Epidermal melanocyte (primary cell): ENCODE data around the gene LRRN2.

Experiments used
- DNase-seq: peaks from one replicate; pipeline ENCODE4 v3.0.0; 2011; ENCODE audit warnings: low spot score; ENCODE audit not compliant: insufficient read length

The LRRN2 gene

DNA sequence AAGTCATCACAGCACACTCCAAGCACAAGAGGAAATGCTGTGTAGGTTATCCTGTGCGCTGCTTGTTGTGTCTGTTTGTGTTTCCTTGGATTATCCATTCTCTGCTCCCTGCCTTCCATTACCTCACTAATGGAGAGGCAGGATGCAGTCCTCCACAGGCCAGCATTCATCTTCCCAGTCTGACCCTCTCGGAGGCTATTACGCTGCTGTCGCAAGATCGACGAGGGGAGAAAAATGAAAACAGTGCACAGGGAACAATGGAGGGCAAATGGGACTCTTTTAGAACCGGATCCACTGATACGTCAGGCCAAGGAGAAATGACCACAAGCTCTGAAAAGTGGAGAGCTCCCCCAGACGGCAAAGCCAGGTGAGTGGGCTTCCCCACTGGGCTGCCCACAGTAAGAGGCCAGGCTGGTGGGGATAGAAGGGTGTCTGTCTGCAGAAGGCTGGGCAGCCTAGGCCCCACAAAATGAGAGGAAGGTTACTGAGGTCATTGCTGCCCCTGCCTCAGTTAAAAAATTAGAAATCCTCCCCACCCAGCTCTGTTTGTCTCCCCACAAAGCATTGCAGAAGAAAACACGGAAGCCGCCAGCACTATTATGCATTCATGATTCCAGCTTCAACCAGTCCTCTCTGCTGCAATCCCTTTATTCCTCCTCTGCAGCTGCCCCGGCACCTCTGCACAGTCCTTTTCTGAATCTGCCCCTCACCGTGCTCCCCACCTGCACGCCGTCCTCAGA, 21.7 kb downstream of the LRRN2 start:
- no peak for DNase-seq

DNA sequence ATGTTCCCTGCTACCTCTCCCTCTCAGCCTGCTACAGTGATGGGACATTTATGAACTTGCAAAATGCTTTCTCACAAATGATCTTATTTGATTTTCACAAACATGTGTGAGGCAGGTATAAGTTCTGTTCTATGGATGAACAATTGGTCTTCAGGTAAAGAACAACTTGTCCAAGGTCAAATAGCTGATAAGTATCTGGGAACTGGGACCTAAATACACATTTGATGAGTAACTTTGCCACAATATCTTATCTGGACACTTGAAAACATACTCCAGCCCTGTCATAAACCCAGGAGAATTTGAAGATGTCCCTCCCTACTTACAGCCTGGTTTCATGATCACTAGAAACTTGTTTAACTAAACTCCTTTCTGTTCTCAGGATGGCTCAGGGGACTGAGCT, 23.0 kb downstream of the LRRN2 start:
- no peak for DNase-seq

DNA sequence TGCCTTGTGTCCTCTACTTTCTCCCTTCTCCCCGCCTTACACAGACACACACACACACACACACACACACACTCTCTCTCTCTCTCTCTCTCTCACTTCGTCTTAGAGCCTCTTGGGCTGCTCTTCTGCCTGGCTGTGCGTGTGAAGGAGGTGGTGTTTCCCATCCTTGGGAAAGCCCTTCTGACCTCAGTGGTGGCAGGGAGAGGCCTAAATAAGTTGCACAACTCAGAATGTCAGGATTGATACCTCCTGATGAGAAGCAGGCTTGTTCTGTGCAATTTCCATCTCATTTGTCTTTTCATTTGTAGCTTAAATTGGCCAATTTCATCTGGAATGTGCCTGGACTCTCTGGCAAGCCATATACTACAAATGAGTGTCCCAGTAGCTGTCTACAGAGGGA, 25.0 kb downstream of the LRRN2 start:
- DNase-seq = no peak

DNA sequence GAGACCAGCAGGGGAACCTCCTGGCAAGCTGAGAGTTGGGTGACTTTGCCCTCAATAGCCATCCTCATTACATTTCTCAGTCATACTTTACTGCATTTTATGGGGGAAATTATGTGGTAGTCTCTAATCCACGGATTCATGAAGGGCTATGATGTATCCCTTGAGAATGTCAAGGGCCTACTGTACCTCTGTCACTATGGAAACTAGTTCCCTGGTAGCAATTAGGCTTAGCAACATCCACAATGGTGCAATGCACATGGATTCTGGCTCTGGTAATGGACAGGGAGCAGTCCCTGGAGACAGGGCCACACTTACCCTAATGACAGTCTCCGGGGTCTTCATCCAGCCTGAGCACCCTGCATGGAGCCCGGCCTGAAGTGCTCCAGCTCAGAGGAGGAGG, 26.5 kb downstream of the LRRN2 start:
- no peak for DNase-seq

DNA sequence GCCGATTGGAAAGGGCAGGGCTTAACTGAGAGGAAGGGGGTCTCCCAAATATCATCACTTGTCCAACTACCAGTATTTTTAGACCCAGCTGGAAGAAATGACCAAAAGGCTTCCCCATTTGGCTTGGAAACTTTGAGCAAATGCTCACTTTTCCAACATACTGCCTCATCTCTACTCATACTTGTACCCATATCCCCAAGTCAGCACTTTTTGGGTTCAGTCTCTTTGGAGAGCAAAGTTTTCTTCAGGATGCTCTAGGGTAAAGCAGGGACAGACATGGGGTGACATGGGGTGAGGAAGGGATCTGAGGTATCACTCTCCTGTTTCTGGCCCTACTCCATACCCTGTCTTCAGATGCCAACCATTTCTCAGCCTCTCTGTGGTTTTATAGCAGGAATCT, 27.2 kb downstream of the LRRN2 start:
- DNase-seq = no peak

DNA sequence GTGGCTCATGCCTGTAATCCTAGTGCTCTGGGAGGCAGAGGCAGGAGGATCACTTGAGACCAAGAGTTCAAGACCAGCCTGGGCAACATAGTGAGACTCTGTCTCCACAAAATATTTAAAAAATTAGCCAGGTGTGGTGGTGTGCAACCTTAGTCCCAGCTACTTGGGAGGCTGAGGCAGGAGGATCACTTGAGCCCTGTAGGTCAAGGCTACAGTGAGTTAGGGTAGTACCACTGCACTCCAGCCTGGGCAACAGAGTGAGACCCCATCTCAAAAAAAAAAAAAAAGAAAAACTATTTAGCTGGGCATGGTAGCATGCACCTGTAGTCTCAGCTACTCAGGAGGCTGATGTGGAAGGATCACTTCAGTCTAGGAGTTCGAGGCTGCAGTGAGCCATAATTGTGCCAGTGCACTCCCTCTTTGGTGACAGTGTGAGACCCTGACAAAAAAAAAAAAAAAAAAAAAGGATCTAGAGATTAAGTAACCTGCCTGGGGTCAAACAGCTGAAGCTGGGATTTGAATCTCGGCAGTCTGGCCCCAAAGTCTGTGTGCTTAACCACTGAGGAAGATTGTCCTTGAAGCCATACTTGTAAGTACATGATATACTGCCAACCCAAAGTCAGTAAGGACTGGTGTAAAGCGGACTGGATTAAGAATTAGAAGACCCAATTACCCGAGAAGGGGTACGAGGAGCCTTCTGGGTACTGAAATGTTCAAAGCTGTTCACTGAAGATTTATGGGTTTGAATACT, 31.8 kb downstream of the LRRN2 start:
- no peak for DNase-seq

DNA sequence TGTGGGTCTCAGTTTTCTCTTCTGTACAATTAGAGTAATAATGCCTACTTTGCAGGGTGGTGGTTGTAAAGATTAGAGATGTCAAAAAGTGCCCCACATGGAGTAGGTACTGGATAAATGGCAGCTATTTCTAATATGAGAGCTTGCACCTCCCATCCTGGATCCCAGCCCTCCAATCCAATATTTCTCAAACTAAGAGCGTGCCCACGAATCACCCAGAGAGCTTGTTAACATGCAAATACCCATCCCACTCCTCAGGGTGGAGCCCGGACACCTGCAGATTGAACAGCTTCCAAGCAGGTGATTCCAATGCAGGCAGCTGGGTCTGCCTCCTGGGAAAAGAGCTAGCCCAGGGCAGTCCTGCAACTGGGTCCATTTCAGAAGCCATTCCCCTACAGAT, 33.0 kb downstream of the LRRN2 start:
- DNase-seq = no peak

DNA sequence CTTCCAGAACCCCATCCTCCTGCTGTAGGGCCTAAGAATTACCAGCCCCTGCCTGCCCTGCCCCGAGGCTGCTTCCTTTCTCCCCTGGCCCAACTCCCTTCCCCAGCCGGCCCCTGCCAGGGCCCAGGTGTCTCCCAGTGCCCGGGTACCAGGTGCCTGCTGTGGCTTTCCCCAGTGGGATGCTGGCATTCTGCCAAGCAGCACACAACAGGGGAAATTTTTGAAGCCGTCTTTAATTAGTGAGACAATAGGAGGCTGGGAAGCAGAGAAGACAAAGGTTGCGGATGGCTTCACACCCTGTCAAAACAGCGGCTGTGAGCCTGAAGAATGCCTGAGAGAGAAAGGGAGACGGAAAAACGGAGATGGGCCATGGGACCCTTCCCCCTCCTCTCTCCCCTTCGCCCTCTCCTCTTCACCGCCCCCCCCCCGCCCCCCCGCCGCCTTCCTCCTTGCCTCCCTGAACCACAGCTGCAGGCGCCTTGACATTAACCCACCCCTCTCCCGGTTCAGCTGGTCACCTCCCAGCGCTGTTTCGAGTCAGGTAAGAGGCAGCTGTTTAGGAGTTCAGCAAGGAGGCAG, 33.6 kb downstream of the LRRN2 start:
- DNase-seq = no peak

DNA sequence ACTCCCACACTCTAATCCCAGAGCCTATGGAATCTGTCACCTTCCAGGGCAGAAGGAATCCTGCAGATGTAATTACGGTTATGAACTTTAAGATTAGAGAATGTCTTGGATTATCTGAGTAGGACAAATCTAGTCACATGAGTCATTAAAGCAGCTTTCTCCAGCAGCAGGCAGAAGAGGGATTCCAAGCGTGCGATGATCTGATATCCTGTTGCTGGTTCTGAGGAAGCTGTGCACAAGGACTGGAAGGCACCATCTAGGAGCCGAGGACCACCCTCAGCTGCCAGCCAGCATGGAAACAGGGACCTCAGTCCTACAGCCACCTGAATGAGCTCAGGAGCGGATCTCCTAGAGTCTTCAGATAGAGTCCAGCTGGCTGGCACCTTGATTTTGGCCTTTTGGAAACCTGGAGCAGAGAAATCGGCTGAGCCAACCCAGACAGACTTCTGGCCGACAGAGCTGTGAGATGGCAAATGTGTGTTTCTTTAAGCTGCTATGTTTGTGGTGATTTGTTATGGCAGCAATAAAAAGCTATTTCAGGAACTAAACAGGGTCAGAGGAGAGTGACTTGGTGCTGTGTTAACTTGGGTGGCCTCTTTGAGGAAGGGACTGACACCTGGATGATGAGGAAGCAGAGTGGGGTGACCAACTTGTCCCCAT, 34.5 kb downstream of the LRRN2 start:
- no peak for DNase-seq

DNA sequence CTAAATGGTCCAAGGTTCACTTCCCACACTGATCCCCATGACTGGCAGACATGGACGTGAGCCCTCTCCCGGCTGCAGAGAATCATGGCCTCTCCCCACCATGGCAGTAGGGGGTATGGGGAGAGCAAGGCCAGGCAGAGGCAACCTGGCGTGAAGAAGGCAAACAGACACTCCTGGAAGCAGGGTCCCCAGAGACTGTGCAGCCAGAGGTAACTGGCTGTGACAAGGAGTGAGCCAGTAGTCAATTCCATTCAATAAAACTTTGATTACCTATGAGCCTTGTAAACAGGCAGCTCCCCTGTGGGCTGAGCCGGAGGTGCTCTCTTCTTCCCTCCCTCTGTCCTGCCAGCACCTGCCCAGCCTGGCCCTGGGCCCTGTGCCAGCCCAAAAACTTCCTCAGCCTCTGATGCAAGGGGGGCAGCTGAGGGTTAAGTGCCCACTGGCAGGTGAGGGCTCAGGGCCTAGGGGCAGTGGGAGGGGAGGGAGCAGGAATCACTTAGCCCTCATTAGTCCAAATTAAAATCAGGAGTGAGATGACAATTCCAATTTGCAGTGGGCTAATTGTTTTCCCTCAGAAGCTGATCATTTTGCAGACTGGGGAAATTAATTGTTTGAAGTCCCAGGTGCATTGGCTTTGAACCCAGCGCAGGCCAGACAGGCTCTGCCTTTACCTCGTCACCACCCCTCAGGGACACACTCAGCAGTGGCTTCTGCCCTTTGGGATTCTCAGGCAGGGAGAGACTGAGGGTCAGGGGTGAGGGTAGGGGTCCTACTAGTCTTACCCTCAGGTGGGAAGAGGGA, 35.6 kb downstream of the LRRN2 start:
- no peak for DNase-seq

DNA sequence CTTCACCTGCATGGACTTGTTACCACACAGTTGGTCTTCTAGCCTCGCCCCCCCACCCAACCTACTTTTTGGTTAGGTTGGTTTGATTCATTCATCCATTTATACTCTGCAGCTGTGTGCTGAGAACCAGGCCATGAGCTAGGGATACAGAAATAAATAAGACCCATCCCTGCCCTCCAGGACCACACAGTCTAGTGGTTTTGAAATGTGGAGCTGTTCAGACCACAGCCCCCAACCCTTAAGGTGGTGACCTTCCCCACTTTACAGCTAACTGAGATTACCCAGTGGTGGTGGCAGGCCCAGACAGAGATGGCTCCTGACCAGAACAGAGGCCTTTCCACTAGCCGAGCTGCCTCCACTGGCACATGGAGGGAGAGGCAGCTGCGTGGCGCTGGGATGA, 37.0 kb downstream of the LRRN2 start:
- no peak for DNase-seq

DNA sequence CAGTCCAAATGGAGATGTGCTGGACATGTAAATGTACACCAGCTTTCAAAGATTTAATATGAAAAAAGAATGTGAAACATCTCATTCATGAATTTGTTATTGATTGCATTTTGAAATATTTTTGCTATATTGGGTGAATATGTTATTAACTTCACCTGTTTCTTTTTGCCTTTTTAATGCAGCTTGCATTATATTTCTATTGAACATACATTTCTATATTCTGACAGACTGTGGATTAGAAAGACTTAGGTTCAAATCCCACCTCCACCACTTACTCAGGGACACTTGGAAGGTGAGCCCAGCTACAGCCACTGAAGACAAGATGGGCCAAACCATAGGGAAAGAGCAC, 37.8 kb downstream of the LRRN2 start:
- DNase-seq = no peak

DNA sequence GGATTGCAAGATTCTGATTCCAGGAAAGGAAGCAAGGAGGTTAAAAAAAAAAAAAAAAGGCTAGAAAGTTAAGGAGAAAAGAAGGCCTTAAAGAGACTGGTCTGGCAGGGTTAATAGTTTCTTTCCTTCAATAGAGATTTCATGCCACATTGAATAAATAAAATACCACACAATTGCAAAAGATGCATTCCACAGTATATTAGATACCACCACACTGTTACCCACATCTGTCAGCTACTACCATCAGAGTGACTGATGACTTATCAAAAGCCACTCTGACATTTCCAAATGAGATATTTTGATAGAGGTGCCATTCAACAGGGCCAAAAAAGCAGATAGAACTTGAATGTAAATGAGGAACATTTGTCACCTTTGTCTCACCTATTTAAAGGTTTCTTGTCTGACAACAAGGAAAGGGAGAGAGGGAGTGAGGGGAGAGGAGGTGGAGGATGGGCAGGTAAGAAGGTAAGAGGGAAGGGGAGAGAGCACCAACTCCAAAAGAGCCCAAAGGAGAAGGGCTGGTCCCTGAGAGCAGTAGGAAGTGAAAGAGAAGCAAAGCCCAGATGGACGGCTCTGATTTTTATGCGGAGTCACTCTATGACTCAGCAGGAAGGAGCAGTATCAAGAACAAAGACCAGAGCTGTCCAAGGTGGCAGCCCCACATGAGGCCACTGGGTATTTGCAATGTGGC, 38.3 kb downstream of the LRRN2 start:
- DNase-seq = no peak

DNA sequence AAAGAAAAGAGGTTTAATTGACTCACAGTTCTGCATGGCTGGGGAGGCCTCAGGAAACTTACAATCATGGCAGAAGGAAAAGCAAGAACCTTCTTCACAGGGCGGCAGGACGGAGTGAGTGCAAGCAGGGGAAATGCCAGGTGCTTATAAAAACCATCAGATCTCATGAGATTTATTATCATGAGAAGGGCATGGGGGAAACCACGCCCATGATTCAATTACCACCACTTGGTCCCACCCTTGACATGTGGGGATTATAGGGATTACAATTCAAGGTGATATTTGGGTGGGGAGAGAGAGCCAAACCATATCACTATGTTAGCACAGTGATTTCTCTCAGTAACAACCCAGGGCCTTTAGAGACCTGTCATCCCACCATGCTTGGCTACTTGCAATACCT, 39.9 kb downstream of the LRRN2 start:
- no peak for DNase-seq

DNA sequence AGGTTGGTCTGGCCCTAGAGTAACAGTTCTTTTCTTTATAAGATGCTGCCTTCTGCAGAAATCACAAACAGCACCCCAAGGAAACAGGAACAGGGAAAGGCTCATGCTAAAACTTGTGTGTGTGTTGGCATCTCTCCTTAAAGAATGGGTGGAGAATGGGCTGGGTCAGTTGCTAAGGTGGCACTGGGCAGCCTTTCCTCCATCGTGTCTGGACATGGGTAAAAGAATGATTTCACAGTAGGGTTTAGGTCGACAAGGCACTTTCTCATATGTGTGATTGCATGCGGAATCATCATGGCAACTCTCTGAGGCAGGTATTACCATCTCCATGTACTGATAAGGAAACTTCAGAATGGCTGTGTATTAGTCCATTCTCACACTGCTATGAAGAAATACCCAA, 40.3 kb downstream of the LRRN2 start:
- no peak for DNase-seq

DNA sequence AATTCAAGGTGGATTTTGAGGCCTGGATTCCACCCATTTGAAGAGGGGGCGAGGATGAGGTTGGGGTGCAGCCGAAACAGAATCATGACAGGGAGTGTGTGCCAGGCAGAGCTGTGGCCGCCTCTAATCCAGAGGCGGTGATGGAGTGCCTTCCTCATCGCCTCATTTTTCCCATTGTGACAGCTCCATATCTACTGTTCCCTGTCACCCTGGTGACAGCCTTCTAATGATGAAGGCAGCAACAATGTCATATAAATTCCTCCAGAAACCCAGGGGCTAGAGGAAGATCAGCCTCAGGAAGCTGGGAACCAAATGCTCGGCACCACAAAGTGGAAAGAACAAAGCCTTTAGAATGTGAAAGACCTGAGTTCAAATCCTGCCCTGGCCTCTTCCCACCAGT, 42.0 kb downstream of the LRRN2 start:
- no peak for DNase-seq

DNA sequence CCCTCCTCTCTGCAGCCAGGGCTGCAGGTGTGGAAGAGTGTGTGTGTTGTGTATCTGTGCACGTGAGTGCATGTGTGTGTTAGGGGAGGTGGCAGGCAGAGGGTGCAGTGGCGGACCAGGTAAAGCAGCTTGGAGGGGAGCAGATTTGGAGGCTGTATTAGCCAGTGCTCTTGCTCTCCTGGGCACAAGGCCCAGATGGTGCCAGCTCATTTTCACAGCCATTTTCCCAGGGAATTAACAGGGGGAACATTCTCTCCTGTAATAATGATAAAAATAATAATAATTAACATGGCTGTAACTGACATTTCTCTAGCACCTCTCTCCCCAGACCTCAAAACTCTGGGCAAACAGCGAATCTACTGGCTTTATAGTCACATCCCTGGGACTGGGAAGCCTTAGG, 43.6 kb downstream of the LRRN2 start:
- DNase-seq = no peak

DNA sequence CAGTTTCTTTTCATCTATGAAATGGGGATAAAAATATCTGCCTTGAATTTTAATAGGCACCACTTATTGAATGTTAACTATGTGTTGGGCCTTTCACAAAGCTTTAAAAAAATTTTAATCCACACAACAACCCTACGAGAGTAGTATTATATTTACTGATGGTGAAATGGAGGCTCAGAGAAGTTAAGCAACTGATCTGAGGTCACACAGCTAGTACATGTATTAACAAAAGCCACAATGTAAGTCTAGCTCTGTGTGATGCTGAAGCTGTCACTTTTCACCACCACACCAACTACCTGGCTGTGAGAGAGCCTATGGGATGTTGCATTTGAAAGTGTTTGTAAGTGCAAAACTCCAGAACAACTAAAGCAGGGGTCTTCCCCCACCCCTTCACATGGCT, 44.1 kb downstream of the LRRN2 start:
- no peak for DNase-seq

DNA sequence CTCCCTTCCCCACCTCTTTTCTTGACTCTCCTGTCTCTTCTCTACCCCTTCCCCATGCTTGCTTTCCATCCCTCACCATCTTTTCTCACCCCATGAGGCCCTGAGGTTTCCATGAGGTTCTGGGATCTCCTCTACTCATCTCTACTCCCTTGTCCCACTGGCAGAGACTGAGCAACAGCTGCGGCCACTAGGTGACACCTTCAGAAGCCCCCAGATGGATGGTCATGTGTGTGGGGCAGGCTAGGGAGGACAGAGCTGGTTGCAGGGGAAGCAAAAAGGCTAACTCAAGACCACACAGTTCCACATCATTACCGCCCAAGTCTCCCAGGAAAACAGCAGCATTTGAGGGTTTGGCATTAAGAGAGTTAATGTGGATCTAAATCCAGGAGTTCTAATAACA, 45.0 kb downstream of the LRRN2 start:
- DNase-seq = no peak

DNA sequence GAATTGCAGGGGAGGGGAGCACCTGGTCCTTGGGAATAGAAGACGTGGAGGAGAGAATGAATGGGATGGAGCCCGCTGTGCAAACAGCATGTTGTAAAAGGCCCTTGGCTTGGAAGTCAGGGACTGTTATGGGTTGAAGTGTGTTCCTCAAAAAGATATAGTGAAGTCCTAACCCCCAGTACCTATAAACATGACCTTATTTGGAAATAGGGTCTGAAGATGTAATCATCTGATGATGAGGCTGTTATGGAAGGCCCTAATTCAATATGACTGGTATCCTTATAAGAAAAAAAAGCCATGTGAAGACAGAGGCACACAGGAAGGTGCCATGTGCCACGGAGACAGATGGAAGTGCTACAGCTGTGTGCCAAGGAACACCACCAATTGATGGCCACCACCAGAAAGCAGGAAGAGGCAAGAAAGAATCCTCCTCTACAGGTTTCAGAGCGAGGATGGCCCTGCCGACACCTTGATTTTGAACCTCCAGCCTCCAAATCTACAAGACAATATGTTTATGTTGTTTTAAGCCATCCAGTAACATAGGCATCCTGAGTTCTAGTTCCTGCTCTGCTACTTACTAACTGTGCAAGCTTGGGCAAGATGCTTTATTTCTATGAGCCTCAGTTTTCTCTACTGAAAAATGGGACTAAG, 51.2 kb downstream of the LRRN2 start:
- no peak for DNase-seq

DNA sequence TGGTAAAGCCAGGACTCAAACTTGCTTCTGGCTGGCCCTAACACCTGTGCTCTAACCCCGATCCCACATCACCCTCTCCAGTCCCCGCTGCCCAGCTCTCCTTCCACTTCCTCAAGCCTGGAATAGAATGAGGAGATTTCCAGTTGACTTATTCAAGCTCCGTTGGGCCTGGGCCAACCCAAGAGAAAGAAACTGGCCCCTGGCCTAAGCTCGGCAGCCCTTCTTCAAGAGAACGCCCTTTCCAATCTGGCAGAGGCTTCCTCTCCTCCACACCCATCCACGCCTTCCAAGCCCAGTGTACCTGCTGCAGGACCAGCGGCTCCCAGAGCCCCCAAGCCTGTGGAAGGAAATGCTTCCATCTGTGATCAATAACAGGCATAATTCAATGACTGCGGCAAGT, 51.9 kb downstream of the LRRN2 start:
- DNase-seq = no peak
